OCI-LY7 (cell line): Measurements from ENCODE around the gene TIGD3. TPM values are rescaled to one million over a fixed set of nuclear protein-coding genes. Genes with fewer than 3 reads are reported as not detected.

Source experiments
- BruUV-seq: library from RNA; stranded (reverse); fragments of 400-500 nt; replicated peaks from 2 replicates; lab custom pipeline; 2021; lab: Mats Ljungman, UMichigan
- CTCF ChIA-PET: fragments of 300-600 bp; sonication (Branson Sonifier 250); formaldehyde crosslinking; loops from one replicate; lab custom pipeline; 2022; ENCODE audit warnings: antibody characterized with exemption; ENCODE audit not compliant: unreplicated experiment; lab: Charles Lee
- POLR2A ChIA-PET: fragments of 300-600 bp; sonication (Branson Sonifier 250); formaldehyde crosslinking; loops from one replicate; lab custom pipeline; 2022; ENCODE audit warnings: antibody characterized with exemption; lab: Charles Lee
- DNase-seq: peaks from one replicate; pipeline ENCODE4 v3.0.0-alpha.2; 2015; ENCODE audit warnings: low spot score
- H2AFZ ChIP-seq: fragments of 200-600 bp; sonication (generic), shearing (Covaris generic); 2 replicates; pipeline ENCODE4 v1.6.1; 2014; ENCODE audit warnings: mild to moderate bottlenecking, antibody characterized with exemption, low read length, moderate library complexity
- H3K27ac ChIP-seq: fragments of 200-600 bp; sonication (generic); 2 replicates; pipeline ENCODE4 v1.5.1; 2014; ENCODE audit warnings: mixed run types, low read depth, mild to moderate bottlenecking, moderate library complexity, low read length, inconsistent platforms; ENCODE audit not compliant: poor library complexity, severe bottlenecking
- H3K36me3 ChIP-seq: fragments of 200-600 bp; sonication (generic); 2 replicates; pipeline ENCODE4 v1.6.1; 2014; ENCODE audit warnings: mild to moderate bottlenecking, antibody characterized with exemption, low read length, moderate library complexity, mixed read lengths; ENCODE audit not compliant: insufficient read depth
- H3K4me1 ChIP-seq: fragments of 200-600 bp; sonication (generic); 2 replicates; pipeline ENCODE4 v1.5.1; 2014; ENCODE audit warnings: mild to moderate bottlenecking, low read length; ENCODE audit not compliant: insufficient read depth, poor library complexity, severe bottlenecking
- H3K4me2 ChIP-seq: fragments of 200-600 bp; sonication (generic); 2 replicates; pipeline ENCODE4 v1.6.1; 2014; ENCODE audit warnings: mild to moderate bottlenecking, low read length
- H3K4me3 ChIP-seq: fragments of 200-600 bp; sonication (generic); 2 replicates; pipeline ENCODE4 v1.5.1; 2014; ENCODE audit warnings: mild to moderate bottlenecking, low read depth, low read length; ENCODE audit not compliant: poor library complexity, severe bottlenecking
- H3K79me2 ChIP-seq: fragments of 200-600 bp; sonication (generic); 2 replicates; pipeline ENCODE4 v1.6.1; 2016; ENCODE audit warnings: low read depth, mild to moderate bottlenecking, low read length, moderate library complexity, mixed read lengths; ENCODE audit not compliant: insufficient read depth
- H3K9me2 ChIP-seq: fragments of 200-600 bp; sonication (generic); 2 replicates; pipeline ENCODE4 v1.6.1; 2016; ENCODE audit warnings: mild to moderate bottlenecking, low read length, mixed read lengths; ENCODE audit not compliant: insufficient read depth
- H3K9me3 ChIP-seq: fragments of 200-600 bp; sonication (generic); 2 replicates; pipeline ENCODE4 v1.6.1; 2014; ENCODE audit warnings: mild to moderate bottlenecking, mixed run types, low read length, mixed read lengths
- H4K20me1 ChIP-seq: fragments of 200-600 bp; sonication (generic); 2 replicates; pipeline ENCODE4 v1.6.1; 2014; ENCODE audit warnings: mild to moderate bottlenecking, antibody characterized with exemption, low read length, moderate library complexity, mixed read lengths; ENCODE audit not compliant: insufficient read depth
- CTCF ChIP-seq: fragments of 200-600 bp; sonication (generic); conservative IDR thresholded peaks from 2 replicates; pipeline ENCODE4 v1.5.1; 2014; ENCODE audit warnings: mild to moderate bottlenecking, antibody characterized with exemption, low read length, moderate library complexity, mixed read lengths
- EZH2phosphoT487 ChIP-seq: fragments of 200-600 bp; sonication (generic); IDR thresholded peaks from 2 replicates; pipeline ENCODE4 v1.6.1; 2018; ENCODE audit warnings: low read depth, borderline replicate concordance, mild to moderate bottlenecking, mixed run types, antibody characterized with exemption, low read length, moderate library complexity, mixed read lengths
- intact Hi-C: fragments of 100-400 bp; cut with micrococcal nuclease; formaldehyde crosslinking; loops from one replicate; pipeline ENCODE4 v1.10.0; 2022; ENCODE audit not compliant: unreplicated experiment
- total RNA-seq, 2 experiments: library from RNA; depleted of rRNA in 1 of 2; stranded (reverse); fragments of >200 nt in 1 of 2; shearing (Covaris generic) in 1 of 2; gene quantifications; 2 replicates each; pipeline ENCODE4 v1.2.3, GENCODE V29; 2014 to 2022

Gene TIGD3
- total RNA-seq, 2 experiments from 2014 or later = 2.0 to 2.7 TPM

GRCh38 chr11:65314501-65315203, 39.9 kb upstream of the TIGD3 start, which contains the start of gene CDC42EP2:
TSS of gene CDC42EP2 (plus strand) at chr11:65314866. CDS start at chr11:65320899, 6,033 bp downstream.
- Histone ChIP-seq H3K36me3 (no peaks in the 10 kb centered on the region), H3K4me1 (peaks cover 9% of the 10 kb centered on the region), H3K79me2 (no peaks in the 10 kb centered on the region), H3K4me3 (peak within 1 kb of the TSS; percentile 74), H2AFZ (peak within 1 kb of the TSS; percentile 54), H4K20me1 (no peaks in the 10 kb centered on the region), H3K9me3 (no peaks in the 10 kb centered on the region), H3K9me2 (no peaks in the 10 kb centered on the region), H3K4me2 (peak within 1 kb of the TSS; percentile 96), H3K27ac (no peak within 1 kb of the TSS)
- POLR2A ChIA-PET = interaction anchor here (1.2 to 2.9 kb wide), 2 partner anchors 19 to 23 kb away, joined by 3 to 8 read pairs; partner anchors contain the start of gene DPF2
- DNase-seq = peak; percentile 74
- CTCF ChIA-PET = interaction anchor here (0.5 to 0.9 kb wide), 4 partner anchors 15 to 108 kb away, joined by 3 to 5 read pairs (median 3); no protein-coding TSS in a partner anchor
- intact Hi-C loops = loop anchor here (2.0 to 10.0 kb wide), 5 partner anchors 37 to 470 kb away; partner anchors contain the start of genes CDC42BPG, POLA2 and TM7SF2
- TF ChIP-seq CTCF (no peak), EZH2phosphoT487 (no peak)
- BruUV-seq = no TSS peak

GRCh38 chr11:65315204-65315865, 39.2 kb upstream of the TIGD3 start:
- POLR2A ChIA-PET = interaction anchor here (1.2 to 2.9 kb wide), 2 partner anchors 18 to 24 kb away, joined by 3 to 8 read pairs; partner anchors contain the start of gene DPF2
- no peak overlapping the region for H3K27ac ChIP-seq

More at GRCh38 chr11:65315204-65315865, 39.2 kb upstream of the TIGD3 start:
- H3K9me2 ChIP-seq = no peaks in the 10 kb centered on the region
- no peaks in the 10 kb centered on the region for H3K9me3 ChIP-seq
- H3K4me2 ChIP-seq = peak overlapping the region; percentile 96
- BruUV-seq = no TSS peak
- intact Hi-C loops = loop anchor here (2.0 to 10.0 kb wide), 5 partner anchors 38 to 471 kb away; partner anchors contain the start of genes CDC42BPG, POLA2 and TM7SF2
- DNase-seq = peak; percentile 86
- no peaks in the 10 kb centered on the region for H3K79me2 ChIP-seq
- no peaks in the 10 kb centered on the region for H4K20me1 ChIP-seq
- peak overlapping the region; percentile 54 for H2AFZ ChIP-seq
- CTCF ChIA-PET = interaction anchor here (0.5 to 1.0 kb wide), 7 partner anchors 14 to 301 kb away, joined by 3 to 5 read pairs (median 3); partner anchors contain the start of gene ARL2
- peak overlapping the region; percentile 74 for H3K4me3 ChIP-seq
- peaks cover 9% of the 10 kb centered on the region for H3K4me1 ChIP-seq
- TF ChIP-seq EZH2phosphoT487 (no peak), CTCF (peak; percentile 100)
- H3K36me3 ChIP-seq = no peaks in the 10 kb centered on the region
